HG02678 (cell line): Measurements from ENCODE around the gene FANCF.
"Not testable (repeated sequence)": the region's sequence is repeated elsewhere in the genome, so short reads cannot be mapped to it uniquely, and the experiment has no call there.

Experiments used
- ATAC-seq: cut with Tn5 transposase; IDR thresholded peaks from one replicate; pipeline ENCODE4 v1.9.1; 2021; ENCODE audit warnings: mild to moderate bottlenecking, moderate library complexity; ENCODE audit not compliant: unreplicated experiment

Gene FANCF, protein sequence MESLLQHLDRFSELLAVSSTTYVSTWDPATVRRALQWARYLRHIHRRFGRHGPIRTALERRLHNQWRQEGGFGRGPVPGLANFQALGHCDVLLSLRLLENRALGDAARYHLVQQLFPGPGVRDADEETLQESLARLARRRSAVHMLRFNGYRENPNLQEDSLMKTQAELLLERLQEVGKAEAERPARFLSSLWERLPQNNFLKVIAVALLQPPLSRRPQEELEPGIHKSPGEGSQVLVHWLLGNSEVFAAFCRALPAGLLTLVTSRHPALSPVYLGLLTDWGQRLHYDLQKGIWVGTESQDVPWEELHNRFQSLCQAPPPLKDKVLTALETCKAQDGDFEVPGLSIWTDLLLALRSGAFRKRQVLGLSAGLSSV

DNA sequence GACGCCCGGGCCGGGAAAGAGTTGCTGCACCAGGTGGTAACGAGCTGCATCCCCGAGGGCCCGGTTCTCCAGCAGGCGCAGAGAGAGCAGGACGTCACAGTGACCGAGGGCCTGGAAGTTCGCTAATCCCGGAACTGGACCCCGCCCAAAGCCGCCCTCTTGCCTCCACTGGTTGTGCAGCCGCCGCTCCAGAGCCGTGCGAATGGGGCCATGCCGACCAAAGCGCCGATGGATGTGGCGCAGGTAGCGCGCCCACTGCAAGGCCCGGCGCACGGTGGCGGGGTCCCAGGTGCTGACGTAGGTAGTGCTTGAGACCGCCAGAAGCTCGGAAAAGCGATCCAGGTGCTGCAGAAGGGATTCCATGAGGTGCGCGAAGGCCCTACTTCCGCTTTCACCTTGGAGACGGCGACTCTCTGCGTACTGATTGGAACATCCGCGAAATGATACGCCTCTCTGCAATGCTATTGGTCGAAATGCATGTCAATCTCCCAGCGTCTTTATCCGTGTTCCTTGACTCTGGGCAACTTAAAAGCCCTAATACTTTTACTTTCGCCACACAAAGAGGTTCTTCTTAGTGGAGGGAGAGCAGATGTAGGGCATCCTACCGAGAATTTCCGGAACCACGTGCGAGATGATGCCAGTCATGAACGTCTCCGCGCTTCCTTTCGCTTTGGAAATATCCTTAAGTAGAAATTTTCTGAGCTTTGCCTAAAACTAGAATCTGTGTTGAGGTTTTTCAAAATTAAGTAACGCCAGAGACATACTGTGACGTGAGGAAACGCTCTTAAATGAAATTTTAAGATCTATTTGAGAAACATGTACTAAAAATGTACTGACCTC is at the start of gene FANCF:
FANCF (minus strand) TSS at position 376 of the 840 bp plus-strand sequence; CDS start at position 363, 13 bp downstream.
- peak; percentile 95 for ATAC-seq

DNA sequence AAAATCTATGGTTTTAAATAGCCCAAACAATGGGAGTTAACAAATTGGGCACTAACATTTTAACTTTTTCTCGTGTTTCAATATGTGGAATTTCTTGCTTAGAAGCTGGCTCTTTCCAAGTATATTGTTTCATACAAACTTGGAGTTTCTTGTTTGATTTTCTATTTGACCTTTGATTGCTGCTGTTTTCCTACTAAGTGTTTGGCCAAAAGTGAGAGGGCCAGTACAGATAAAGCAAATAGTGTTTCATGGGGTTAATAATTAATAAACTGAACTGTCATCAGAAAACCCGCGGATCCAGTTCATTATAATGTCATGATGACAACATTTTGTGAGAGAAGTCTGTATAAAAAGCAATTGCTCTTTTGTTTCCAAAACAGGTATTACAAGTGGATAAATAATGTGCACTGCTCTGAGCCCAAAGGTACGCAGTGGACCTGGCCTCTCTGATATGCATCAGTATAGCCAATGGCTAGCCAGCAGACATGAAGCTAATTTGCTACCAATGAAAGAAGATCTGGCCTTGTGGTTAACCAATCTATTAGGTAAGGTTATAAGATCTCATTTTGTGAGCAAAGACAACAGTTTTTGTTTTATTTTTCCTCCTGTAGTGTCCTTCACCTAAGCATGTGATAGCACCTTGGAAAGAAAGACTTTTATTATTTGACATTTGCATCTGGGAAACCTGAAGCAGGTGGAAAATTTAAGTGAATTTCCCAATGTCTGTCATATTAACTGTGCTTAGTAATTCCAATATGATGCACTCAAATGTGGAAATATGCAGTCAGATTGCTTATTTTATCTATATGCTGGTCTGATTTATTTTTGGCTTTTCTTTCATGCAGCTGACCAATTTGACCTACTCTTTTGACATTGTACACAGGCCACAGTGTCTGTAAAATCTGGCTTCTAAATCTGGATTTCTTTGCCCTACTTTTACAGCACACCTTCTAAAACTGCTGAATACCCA is 49.1 kb upstream of the FANCF start:
- peak; percentile 27 for ATAC-seq

DNA sequence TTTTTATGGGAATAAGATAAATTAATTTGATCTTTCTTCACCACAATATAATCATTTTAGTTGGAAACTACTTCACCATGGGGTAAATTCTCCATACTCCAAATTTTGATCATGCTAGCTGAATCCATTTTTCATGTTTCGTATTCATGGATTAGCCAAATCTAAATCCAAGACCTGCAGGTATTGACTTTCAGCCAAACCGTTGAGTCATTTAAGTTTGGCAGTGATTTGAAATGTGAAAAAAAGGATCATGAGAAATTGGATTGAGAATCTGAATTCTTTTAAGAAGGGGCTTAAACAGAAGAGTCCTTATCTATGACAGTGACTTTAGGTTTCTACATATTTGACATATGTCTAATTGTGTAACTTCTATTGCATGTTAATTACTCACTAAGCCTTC is 46.1 kb upstream of the FANCF start:
- no peak for ATAC-seq

DNA sequence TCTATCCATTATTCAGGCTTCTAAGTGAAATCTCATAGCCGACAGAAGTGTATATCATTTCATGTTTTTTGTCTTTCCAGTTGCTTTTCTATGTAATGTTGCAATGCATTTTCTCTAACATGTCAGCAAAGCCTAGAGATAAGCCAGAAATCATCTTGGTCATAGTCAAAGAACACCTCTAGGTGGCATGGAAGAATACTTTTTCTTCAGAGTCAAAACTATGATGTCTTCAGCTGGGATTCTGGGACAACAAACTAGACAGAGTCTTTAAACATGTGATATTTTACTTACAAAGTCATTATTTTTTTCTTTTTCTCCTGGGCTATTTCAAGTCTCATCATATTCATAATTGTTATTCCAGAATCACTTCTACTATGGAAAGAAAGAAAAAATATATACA is 45.2 kb upstream of the FANCF start:
- ATAC-seq, result peak; percentile 32

DNA sequence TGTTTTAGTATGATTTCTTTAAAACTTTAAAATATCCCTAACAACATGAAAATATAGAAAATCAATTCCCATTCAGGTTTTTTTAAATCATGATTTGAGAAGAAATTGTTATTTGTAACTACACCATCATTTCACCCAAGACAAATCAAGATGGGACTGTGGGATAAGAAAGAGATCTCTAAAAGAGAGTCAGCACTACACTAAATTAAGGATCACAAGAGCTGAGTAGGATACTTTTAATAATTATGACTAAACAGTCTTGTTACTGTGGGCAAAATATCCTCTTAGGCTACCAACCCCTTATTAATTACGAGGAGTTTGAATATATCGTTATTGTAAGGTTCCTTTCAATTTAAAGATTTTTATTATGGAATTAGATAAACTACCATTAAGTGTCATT is 43.7 kb upstream of the FANCF start:
- no peak for ATAC-seq

DNA sequence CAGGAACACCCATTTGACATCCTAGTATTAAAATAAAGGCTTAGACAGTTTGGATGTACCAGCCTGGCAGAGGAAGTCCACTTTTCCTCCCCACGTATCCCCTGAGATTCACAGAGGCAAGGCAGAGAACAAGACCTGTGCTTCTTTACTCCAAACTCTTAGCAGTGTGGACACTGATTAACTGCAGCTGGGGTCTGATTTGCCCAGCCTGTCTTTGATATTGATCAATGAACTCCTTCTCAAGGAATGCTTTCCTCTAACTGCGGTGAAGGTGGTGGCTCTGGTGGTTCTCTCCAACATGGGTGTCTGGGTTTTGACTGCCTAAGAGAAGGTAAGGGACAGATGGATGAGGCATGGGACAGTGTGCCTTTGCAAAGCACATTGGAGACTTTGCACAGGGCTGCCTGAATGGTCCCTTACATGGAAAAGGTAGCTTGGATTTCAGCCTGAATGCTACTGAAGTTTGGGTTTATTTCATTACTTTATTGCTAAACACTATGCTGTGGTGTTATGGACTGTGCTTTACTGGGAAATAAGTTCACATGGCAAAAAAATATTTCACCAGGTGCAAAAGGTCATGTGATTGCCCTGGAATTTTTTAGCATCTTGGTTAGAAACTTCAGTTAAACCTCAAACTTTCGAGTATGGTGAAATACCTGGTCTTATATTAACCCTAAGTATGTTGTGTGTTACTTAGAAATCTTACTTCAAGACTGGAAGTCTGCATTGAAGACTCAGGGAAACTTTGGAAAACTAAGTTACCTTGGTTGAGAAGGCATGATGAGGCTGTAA is 42.6 kb upstream of the FANCF start:
- peak; percentile 40 for ATAC-seq

DNA sequence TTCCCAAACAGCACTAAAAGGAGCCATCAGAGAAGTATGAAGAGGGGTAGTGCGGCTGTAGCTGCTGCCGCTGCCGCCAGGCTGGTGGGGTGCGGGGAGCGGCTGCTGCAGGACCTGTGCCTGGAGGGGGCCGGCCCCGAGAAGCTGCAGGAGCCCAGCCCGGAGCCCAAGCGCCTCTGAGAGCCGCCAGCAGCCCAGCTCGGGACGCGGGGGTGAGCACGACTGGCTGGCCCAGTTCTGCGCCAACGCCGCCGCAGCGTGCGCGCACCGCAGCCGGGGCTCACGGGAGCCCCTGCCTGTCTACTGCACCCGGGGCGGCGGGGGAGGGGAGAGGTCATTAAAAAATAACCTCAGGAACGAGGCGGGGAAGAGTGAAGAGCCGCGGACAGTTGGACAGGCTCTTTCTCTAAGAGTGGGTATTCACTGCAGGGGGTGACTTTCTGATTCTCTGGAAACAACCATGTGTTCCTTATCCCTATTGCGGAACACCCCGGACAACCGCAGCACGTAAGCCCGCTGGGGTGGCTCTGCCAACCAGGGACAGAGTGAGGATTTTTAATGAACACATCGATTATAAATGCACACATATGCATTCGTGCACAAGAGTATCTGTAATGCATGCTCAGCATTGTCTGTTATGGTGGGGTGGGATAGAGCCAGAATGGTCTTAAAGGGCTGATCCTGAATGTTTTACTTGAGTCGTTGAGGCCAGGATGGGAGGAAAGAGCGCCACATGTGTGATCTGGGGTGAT is 41.2 kb upstream of the FANCF start:
- peak; percentile 62 for ATAC-seq

DNA sequence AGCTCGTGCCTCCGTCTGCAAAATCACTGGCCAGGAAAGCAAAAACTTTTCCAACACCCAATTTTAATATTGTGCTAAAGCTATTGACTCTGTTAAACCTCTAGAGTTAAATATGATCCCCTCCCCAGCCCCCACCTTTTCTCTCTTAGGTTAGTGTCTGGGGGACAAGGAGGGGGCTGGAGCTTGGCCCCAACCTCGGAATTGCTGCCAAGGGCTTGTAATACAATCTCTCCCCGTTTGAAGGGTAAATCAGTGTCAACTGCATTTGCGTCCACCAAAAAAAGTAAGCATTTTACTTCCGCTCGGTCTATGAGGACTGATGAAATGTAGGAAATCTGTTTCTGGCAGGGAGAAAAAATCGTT is 40.7 kb upstream of the FANCF start, which contains the start of gene GAS2:
GAS2 (plus strand) TSS at position 287 of the 363 bp plus-strand sequence. CDS start 8,259 bp downstream, outside the sequence.
- peak; percentile 17 for ATAC-seq

DNA sequence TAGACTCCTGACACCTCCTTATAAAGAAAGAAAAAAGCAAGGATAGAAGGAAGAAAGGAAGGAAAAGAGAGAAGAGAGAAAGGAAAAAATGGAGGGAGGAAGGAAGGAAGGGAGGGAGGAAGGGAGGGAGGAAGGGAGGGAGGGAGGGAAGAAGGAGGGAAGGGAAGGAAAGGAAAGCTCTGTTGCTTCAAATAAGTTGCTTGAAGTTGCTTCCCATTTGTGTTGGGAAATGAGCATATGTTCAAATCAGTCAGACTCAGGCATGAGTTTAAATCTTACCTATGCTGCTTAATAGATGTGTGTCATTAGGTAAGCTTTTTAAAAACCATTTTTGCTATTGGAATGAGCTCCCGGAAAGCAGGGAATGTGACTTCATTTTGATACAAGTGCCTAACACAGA is 34.2 kb upstream of the FANCF start:
- ATAC-seq, result no peak

DNA sequence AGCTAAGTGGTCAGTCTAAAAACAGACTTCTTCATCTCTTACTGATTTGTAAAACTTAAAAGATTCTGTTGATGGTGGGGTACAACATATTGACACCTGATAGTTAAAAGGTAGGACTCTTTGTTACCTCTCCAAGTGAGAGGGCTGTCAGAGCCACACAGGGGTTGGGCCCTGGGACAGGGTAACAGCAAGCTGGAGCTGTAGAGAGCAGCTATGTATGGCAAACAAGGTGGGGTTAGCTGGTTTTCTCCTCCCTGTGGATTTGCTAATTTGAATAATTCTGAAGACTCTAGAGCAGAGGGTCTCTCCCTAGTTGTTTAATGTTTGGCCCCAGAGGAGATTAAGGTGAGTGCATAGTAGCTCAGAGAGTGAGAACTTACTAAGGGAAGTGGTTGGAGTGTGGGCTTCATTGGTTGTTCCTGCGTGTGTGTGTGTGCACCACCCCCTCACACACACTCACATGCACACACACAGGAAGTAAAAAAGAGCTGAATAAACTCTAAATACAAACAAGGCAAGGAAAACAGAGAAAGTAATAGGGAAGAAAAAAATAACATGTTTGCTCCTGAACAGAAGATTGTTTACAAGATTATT is 31.6 kb upstream of the FANCF start:
- ATAC-seq, result peak; percentile 95

DNA sequence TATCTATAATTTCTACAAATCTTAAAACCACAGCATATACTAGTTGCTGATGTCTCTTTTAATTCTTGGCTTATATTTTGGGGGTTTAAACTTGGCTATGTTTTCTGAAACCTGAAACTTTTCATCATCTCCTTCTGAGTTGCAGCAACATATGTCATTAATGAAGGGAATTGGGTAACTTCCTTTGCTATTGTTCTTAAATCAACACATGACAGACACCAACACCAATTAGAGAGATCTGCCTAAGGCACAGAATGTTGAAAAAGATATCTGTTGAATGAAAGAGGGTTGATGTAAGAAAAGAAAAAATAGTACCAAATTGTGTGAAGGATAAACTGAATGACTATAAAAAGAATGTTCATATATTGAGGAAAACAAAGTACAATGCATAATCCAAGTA is 30.5 kb upstream of the FANCF start:
- no peak for ATAC-seq

DNA sequence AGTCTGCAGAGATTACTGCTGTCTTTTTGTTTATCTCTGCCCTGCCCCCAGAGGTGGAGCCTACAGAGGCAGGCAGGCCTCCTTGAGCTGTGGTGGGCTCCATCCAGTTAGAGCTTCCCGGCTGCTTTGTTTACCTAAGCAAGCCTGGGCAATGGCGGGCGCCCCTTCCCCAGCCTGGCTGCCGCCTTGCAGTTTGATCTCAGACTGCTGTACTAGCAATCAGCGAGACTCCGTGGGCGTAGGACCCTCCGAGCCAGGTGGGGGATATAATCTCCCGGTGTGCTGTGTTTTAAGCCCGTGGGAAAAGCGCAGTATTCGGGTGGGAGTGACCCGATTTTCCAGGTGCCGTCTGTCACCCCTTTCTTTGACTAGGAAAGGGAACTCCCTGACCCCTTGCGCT is 26.7 kb upstream of the FANCF start:
- not testable (repeated sequence) for ATAC-seq

DNA sequence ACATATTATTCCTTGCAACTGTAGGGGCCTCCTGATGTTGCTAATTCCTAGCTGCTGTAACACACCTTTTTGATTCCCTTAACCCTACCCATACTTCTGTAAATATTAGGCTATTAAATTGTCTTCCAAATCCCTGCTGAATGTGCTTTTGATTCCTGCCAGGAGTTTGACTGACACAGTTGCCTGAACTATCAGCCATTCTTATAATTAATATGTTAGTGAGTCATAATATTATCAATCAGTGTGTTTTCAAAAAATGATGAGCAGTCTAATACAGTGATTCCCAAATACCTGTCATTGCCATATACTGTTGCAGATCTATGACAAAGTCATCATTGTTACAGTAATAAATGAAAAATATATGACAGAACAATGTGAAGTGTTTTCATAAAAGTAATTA is 15.9 kb upstream of the FANCF start:
- ATAC-seq, result no peak

DNA sequence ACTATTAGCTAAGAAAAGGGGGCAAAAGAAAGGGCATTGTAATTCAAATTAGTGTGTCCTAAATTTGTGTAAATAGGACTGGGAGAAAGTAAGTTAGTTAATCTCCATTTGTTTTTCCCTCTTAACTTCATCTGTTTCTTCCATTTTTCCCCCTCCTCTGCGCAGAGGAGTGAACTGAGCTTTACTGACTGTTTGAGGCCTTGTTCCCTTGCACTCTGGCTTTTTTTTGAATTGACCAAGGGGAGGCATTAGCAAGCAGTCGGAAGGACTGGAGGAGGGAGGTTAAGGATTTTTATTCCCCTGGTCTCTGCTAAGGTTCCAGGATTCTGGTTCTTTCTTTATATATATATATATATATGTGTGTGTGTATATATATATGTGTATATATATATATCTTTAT is 15.2 kb upstream of the FANCF start:
- no peak for ATAC-seq

DNA sequence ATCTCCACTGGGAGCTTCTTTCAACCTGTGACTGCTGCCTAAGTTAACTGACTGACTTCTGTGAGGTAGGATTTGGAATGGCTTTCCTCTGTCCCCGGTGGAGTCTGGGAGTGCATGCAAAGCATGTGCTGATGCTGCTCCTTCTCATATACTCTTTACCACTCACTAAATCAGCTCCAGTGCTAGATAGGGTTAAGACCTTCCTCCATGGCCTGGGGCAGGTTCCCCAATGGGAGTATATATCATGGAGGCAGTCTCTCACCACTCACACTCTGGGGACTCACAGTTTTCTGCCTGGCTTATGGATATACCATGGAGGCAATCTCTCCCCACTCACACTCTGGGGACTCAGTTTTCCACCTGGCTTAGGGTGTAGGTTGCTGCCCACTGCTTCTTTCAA is 10.1 kb upstream of the FANCF start:
- ATAC-seq, result no peak

DNA sequence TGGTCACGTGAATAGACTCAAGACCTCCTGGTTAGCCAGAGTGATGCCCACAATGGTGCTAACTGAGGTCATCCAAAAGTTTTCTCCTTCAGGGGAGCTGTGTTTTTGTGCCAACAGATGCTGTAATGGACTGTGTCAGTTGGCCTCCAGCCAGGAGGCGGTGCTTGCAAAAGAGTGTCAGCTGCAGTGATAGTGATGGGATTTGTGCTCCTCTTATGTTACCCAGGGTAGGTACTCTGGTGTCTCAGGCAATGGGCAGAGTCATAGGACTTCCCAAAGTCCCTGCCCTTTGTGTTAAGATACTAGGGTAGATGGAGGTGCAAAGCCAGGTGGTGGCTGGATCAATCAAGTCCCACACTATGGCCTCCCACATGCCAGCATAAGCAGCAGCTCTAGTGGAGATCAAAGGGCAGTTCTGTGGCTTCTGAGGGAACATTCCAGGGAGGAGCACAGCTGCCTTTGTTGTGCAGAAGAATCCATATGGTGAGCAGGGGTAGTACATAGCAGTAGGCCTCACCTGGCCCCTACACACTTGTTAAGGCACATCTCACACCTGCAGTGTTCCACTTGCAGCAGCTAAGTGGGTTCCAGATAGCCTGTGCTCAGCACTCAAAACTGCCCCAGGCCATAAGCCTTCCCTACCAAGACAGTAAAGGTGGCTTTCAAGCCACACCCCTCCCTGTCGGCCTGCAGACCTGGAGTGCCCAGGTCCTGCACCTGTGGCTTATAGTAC is 9.4 kb upstream of the FANCF start:
- no peak for ATAC-seq

DNA sequence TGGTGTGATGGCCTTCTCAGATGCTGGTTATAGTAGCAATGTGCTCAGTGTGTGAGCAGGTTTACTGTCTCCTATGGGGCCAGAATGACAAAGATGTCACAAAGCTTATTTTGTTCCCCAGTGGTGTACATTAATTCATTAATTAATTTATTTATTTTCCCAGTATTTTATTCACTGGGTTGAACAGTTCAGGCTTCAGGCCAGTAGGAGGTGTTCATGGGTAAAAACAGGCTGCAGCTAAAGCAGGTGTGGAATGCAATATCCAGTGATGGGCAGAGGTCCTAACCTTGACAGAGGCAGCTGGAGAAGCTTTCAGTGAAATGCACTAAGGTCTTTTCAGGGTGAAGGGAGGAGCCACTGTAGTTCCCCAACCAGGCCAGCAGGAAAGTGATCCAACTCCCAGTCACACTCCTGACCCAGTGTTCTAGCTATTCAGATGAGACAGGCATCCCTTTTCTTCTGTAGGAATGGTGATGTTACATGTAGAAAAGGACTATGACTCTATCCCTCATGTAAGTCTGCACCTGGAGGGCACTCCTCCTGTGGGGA is 7.8 kb upstream of the FANCF start:
- ATAC-seq, result no peak

DNA sequence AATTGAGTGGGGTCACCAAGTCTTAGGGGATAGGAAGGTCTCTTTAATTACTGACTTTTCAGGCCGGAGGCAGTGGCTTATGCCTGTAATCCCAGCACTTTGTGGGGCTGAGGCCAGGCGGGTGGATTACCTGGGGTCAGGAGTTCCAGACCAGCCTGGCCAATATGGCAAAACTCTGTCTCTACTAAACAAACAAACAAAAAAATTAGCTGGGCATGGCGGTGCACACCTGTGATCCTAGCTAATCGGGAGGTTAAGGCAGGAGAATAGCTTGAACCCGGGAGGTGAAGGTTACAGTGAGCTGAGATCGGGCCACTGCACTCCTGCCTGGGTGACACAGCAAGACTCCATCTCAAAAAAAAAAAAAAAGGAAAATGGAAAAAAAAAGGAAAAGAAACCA is 1.8 kb upstream of the FANCF start:
- no peak for ATAC-seq
